Caco-2 (cell line): ENCODE measurements around the gene ZBTB44. TPM values are rescaled to one million over a fixed set of nuclear protein-coding genes. Genes with fewer than 3 reads are reported as not detected.

Experiments
- BruUV-seq: library from RNA; stranded (reverse); fragments of 400-500 nt; replicated peaks from 2 replicates; lab custom pipeline; 2021; lab: Mats Ljungman, UMichigan
- CTCF ChIA-PET: fragments of 300-600 bp; sonication (Branson Sonifier 250); formaldehyde crosslinking; loops from one replicate; lab custom pipeline; 2022; ENCODE audit warnings: antibody characterized with exemption; lab: Charles Lee
- POLR2A ChIA-PET: fragments of 300-600 bp; sonication (Branson Sonifier 250); formaldehyde crosslinking; loops from one replicate; lab custom pipeline; 2022; ENCODE audit warnings: antibody characterized with exemption; lab: Charles Lee
- DNase-seq, 2 experiments: peaks; one replicate each; pipeline versions ENCODE4 v3.0.0 to v3.0.0-alpha.2; 2020 to 2022
- H3K27me3 ChIP-seq: replicated peaks from 2 replicates; pipeline ENCODE4 v1.6.0; 2011; ENCODE audit warnings: low read length; ENCODE audit not compliant: control insufficient read depth, insufficient read depth
- H3K36me3 ChIP-seq: 2 replicates; pipeline ENCODE4 v1.5.1; 2011; ENCODE audit warnings: low read length; ENCODE audit not compliant: control insufficient read depth, insufficient read depth
- H3K4me1 ChIP-seq: fragments of 250-450 bp; sonication (Bioruptor Pico); 2 replicates; pipeline ENCODE4 v1.5.1; 2020; ENCODE audit warnings: mild to moderate bottlenecking
- H3K4me3 ChIP-seq: 2 replicates; pipeline ENCODE4 v1.5.1; 2011; ENCODE audit warnings: low read depth, mild to moderate bottlenecking, control low read depth, low read length
- H3K9me3 ChIP-seq: fragments of 250-450 bp; sonication (Bioruptor Pico); 2 replicates; pipeline ENCODE4 v1.5.1; 2020; ENCODE audit warnings: mild to moderate bottlenecking, moderate library complexity
- H3K27ac Mint-ChIP-seq: one replicate; pipeline ENCODE4 v1.8.0; 2022; ENCODE audit warnings: mixed read lengths; ENCODE audit not compliant: unreplicated experiment
- H3K27me3 Mint-ChIP-seq: one replicate; pipeline ENCODE4 v1.8.0; 2022; ENCODE audit warnings: mixed read lengths; ENCODE audit not compliant: insufficient read depth, unreplicated experiment
- H3K36me3 Mint-ChIP-seq: one replicate; pipeline ENCODE4 v1.8.0; 2022; ENCODE audit warnings: mild to moderate bottlenecking, mixed read lengths; ENCODE audit not compliant: insufficient read depth, unreplicated experiment
- H3K4me1 Mint-ChIP-seq: one replicate; pipeline ENCODE4 v1.8.0; 2022; ENCODE audit warnings: low read depth, mixed read lengths; ENCODE audit not compliant: unreplicated experiment
- H3K4me3 Mint-ChIP-seq: one replicate; pipeline ENCODE4 v1.8.0; 2022; ENCODE audit warnings: mild to moderate bottlenecking, moderate library complexity, mixed read lengths; ENCODE audit not compliant: unreplicated experiment
- H3K9me3 Mint-ChIP-seq: one replicate; pipeline ENCODE4 v1.8.0; 2022; ENCODE audit warnings: mixed read lengths; ENCODE audit not compliant: unreplicated experiment
- intact Hi-C: fragments of 100-400 bp; cut with micrococcal nuclease; formaldehyde crosslinking; loops from one replicate; pipeline ENCODE4 v1.10.0; 2022; ENCODE audit not compliant: unreplicated experiment
- total RNA-seq: library from RNA; stranded (reverse); gene quantifications from 2 replicates; pipeline ENCODE4 v1.2.3, GENCODE V29; 2022
- TF ChIP-seq, protein P1 (sequence below), 2 experiments: fragments of 200-600 bp in 1 of 2; IDR thresholded peaks; 1 replicate in 1 of 2; 2 replicates in 1 of 2; pipeline versions ENCODE4 v1.5.1 to v1.8.0; 2011 to 2022; ENCODE audit warnings: antibody characterized with exemption in 1 of 2, control low read depth in 1 of 2, inconsistent platforms in 1 of 2, low read depth in 1 of 2, low read length in 1 of 2, mild to moderate bottlenecking in 1 of 2, moderate library complexity in 1 of 2; ENCODE audit not compliant: insufficient read depth in 1 of 2, severe bottlenecking in 1 of 2, unreplicated experiment in 1 of 2

The ZBTB44 gene
- total RNA-seq, 1 experiment from 2014 or later: 53.6 TPM

DNA sequence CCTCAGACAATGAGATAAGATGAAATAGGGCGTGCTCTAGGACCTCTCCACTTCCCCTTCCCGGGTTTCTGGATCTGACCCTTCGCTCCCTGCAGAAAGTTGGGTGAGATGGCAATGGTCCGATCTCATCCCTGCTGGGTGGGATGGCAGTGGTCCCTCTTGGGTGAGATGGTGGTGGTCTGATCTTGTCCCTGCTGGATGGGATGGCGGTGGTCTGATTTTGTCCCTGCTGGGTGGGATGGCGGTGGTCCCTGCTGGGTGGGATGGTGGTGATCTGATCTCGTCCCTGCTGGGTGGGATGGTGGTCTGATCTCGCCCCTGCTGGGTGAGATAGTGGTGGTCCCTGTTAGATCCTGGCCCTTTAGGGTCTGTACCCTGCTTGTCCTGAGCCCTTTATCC lies 133.8 kb downstream of the ZBTB44 start:
- Histone ChIP-seq H3K36me3 (peaks cover 6% of the 10 kb centered on the region), H3K9me3 (no peaks in the 10 kb centered on the region), H3K27me3 (no peaks in the 10 kb centered on the region), H3K4me1 (peaks cover 56% of the 10 kb centered on the region), H3K4me3 (peak overlapping the region; percentile 30)
- BruUV-seq: no TSS peak
- peak overlapping the region; percentile 92 for H3K27ac Mint-ChIP-seq
- peaks cover 56% of the 10 kb centered on the region for H3K36me3 Mint-ChIP-seq
- peak overlapping the region; percentile 58 for H3K4me3 Mint-ChIP-seq
- intact Hi-C loops: loop anchor here (1.0 kb wide), 6 partner anchors 21 to 258 kb away; no protein-coding TSS in a partner anchor
- H3K27me3 Mint-ChIP-seq: no peaks in the 10 kb centered on the region
- peaks cover 56% of the 10 kb centered on the region for H3K4me1 Mint-ChIP-seq
- POLR2A ChIA-PET: interaction anchor here (0.6 to 1.8 kb wide), 9 partner anchors 12 to 367 kb away, joined by 3 to 22 read pairs (median 7); partner anchors contain the start of genes PRDM10 and ST14
- CTCF ChIA-PET: interaction anchor here (0.6 to 1.6 kb wide), 7 partner anchors 13 to 735 kb away, joined by 3 to 45 read pairs (median 6); partner anchors contain the start of genes SNX19 and ST14
- H3K9me3 Mint-ChIP-seq: peaks cover 9% of the 10 kb centered on the region
- no peak for DNase-seq
- TF ChIP-seq, protein P1, sequence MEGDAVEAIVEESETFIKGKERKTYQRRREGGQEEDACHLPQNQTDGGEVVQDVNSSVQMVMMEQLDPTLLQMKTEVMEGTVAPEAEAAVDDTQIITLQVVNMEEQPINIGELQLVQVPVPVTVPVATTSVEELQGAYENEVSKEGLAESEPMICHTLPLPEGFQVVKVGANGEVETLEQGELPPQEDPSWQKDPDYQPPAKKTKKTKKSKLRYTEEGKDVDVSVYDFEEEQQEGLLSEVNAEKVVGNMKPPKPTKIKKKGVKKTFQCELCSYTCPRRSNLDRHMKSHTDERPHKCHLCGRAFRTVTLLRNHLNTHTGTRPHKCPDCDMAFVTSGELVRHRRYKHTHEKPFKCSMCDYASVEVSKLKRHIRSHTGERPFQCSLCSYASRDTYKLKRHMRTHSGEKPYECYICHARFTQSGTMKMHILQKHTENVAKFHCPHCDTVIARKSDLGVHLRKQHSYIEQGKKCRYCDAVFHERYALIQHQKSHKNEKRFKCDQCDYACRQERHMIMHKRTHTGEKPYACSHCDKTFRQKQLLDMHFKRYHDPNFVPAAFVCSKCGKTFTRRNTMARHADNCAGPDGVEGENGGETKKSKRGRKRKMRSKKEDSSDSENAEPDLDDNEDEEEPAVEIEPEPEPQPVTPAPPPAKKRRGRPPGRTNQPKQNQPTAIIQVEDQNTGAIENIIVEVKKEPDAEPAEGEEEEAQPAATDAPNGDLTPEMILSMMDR (IDR thresholded peaks at IDR 0.05; ENCODE audit: insufficient read depth in 1 of 2, low read depth in 1 of 2, low read length in 1 of 2, severe bottlenecking in 1 of 2, unreplicated experiment in 1 of 2): no peak

DNA sequence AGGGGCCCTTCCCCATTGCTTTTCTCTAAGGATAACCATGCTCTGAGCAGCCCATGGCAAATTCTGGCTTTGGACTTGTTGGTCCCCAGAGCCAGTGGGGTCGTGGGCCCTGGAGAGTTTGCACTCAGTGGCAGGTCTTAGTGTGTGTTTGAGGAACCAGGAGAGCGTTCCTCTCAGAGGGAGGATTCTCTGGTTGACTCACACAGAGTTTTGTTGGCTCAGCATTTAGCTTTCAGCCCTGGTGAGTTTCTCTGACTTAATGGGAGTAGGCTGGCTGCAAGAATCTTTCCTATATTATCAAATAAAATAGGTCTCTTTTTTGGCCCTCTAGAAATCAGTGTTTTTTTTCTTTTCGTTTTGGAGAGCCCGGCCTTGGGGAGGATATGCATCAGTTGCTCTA lies 134.2 kb downstream of the ZBTB44 start:
- POLR2A ChIA-PET: interaction anchor here (1.3 to 1.8 kb wide), 6 partner anchors 18 to 366 kb away, joined by 3 to 22 read pairs (median 8); partner anchors contain the start of genes PRDM10 and ST14
- intact Hi-C loops: no loop called here
- H3K27ac Mint-ChIP-seq: peak overlapping the region; percentile 92

More for the DNA sequence above, 134.2 kb downstream of the ZBTB44 start:
- H3K27me3 Mint-ChIP-seq: no peaks in the 10 kb centered on the region
- Histone ChIP-seq H3K27me3 (no peaks in the 10 kb centered on the region), H3K4me1 (peaks cover 56% of the 10 kb centered on the region), H3K9me3 (no peaks in the 10 kb centered on the region), H3K4me3 (peak overlapping the region; percentile 30; the same call in 1 of the 2 replicates), H3K36me3 (peaks cover 6% of the 10 kb centered on the region)
- peaks cover 11% of the 10 kb centered on the region for H3K9me3 Mint-ChIP-seq
- DNase-seq: no peak
- TF ChIP-seq, protein P1 (IDR thresholded peaks at IDR 0.05; ENCODE audit: insufficient read depth in 1 of 2, low read depth in 1 of 2, low read length in 1 of 2, severe bottlenecking in 1 of 2, unreplicated experiment in 1 of 2): no peak
- BruUV-seq: no TSS peak
- H3K4me3 Mint-ChIP-seq: peak overlapping the region; percentile 58
- peaks cover 59% of the 10 kb centered on the region for H3K36me3 Mint-ChIP-seq
- CTCF ChIA-PET: interaction anchor here (0.6 to 1.6 kb wide), 4 partner anchors 20 to 176 kb away, joined by 4 to 19 read pairs (median 7); partner anchors contain the start of gene ST14
- peaks cover 56% of the 10 kb centered on the region for H3K4me1 Mint-ChIP-seq
